GM18858 (cell line): Measurements from ENCODE around the gene MYRF.

Experiments used
- ATAC-seq: cut with Tn5 transposase; IDR thresholded peaks from one replicate; pipeline ENCODE4 v1.9.1; 2021; ENCODE audit not compliant: unreplicated experiment

The MYRF gene

DNA sequence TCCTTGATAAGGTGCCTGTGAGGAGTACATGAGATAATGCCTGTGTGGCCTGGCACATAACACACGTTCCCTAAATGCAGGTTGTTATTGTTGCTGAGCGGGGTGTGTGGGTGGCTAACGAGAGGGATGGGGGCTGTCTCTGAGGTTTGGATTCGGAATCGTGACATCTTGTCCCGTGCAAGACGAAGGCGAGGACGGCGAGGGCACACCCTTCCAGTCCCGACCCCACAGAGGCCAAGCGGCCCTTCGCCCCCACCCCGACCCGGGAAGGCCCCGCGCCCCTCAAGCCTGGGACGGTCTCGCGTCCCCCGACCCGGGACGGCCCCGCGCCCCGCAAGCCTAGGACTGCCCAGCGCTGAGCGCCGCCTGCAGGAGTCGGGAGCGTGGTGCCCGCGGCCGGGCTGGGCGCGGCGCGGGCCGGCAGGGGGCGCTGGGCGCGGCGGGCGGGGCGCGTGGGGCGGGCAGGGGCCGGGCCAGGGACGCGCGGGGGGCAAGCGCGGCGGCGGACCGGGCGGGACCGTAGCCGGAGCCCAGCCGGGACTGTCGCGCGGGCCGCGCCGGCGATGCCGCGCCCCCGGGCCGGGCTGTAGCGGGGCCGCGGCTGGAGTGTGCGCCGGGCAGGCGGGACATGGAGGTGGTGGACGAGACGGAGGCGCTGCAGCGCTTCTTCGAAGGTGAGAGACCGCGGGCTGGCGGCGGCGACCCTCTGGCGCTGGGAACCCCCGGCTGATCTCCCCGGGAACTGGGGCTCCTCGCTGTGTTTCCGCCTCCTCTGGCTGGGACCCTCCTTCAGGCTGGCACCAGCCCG is at the start of gene MYRF:
TSS of gene MYRF (plus strand) at position 520 of the 808 bp plus-strand sequence. CDS start at position 629, 109 bp downstream.
- ATAC-seq = no peak

DNA sequence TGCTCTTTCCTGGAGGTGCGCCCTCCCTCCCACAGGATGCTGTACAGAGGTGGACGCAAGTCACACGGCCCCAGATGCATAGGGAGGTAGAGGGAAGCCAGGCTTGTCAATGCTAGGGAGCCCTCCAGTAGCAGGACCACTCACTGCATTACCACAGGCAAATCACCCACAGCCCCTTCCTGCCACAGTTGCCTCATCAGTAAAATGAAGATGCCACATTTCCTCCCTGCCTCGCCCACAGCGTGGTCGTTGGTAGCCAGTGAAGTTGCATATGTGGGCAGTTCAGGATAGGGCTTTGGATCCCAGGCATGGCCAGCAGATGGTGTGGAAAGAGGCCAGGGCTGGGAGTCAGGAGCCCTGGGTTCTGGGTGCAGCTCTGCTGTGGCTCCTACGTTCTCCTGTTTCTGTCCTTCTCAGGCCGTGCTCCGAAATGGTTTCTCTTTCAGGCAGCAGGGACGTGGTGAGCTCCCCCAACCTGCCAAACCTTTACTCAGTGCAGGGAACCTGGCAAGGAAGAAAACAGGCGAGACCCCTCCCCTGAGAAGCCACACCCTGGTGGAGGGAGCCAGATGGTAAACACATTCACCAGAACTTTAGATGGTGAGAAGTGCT is 49.6 kb upstream of the MYRF start:
- no peak for ATAC-seq

DNA sequence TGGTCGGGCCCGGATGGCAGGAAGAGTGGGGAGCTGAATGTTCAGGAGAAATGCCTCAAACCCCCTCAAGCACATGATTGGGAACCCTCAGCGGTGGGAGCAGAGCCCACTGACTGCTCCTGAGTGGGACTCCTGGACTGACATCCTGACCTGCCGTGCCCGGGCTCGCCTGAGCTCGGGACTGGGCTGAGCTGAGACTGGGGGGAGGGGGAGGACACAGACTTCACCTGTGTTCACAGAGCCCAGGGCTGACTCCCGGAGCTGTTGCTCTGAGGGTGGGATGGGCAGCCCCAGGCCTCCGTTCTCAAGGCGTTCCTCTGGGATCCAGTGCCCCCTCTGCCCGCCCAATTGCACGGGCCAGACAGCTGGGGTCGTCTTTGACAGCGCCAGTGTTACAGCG is 47.6 kb upstream of the MYRF start:
- no peak for ATAC-seq

DNA sequence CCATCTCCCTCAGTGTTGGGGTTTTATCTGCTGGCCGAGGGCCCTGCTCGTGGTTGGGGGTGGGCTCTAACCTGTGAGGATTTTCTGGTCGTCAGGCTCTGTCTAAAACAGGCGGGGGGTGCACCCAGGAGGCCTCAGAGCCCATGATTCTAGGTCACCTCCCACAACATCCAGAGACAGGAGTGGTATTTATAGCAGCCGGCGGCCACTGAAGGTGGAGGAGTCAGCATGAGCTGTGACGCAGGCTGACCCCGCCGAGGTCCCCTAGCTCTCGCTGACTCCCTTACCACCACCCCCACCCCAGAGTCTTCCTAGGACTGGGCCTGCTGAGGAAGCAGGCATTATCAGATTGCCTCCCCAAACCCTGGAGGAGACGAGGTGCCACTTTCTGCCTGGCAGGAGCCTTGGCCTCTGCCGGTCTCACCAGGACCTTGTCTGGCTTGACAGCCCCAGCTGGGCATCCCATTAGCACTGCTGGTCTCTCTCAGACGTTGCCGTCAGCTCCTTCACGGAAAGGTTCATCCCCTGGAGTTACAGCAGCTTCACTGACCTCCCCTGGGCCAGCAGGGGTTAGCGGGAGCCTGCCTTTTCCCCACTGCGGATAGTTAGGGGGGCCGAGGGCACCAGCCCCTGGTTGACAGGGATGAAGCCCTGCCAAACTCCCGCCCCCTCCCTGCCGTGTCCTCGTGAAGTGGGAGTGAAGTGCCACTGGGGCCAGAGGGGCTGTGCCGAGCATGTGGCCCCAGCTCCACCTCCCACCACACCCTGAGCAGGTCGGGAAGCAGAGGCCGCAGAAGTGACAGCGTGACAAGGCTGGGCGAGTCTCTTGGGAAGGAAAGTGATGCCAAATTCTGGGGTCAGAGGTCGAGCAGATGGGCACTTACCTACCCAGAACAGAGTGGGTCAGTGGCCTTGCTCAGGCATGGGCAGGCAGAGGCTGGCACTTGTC is 45.7 kb upstream of the MYRF start:
- no peak for ATAC-seq

DNA sequence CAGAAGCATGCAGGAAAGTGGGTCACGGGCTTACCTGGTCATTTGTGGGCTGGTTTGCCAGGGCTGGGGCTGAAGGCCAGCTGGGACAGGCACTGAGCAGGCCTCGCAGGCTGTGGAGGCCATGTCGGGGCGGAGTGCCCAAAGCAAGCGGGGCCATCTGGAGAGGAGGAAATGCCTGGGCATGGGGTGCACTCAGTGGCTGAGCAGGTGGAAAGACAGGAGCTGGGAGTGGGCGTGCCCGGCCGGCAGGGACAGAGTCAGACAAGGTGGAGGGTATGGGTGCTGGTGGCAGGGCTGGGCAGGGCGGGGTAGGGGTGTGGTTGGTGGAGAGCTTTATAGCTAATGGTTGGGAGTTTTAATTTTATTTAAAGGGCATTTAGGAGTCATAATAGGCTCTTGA is 44.9 kb upstream of the MYRF start:
- ATAC-seq = no peak

DNA sequence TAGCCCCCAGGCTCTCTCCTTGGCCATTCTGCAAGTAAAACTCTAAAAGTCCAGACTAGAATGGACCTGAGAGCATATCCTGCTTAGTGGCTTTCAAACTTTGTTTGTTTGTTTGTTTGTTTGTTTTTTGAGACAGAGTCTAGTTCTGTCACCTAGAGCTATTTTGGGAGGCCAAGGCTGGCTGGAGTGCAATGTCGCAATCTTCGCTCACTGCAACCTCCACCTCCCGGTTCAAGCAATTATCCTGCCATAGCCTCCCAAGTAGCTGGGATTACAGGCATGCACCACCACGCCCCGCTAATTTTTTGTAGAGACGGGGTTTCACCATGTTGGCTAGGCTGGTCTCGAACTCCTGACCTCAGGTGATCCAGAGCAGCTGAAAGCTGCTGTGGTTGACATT is 43.3 kb upstream of the MYRF start:
- ATAC-seq = no peak

DNA sequence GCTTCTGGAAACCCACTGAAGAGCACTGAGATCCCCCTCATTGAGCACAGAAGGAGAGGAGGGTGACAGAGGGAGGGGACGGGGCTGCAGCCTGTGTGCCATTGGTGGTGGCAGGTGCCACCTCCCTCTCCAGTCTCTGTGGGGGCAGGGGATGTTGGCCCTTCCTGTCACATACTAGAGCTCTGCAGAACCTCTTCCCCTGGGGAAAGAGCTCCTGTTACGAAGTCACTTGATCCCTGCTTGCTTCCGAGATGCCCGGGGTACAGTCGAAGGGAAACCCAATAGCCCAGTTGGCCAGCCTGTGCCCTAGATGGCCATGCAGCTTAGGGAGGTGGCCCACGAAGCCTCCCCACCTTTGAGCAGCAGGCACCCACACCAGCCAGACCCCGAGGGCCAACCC is 42.9 kb upstream of the MYRF start:
- ATAC-seq = no peak

DNA sequence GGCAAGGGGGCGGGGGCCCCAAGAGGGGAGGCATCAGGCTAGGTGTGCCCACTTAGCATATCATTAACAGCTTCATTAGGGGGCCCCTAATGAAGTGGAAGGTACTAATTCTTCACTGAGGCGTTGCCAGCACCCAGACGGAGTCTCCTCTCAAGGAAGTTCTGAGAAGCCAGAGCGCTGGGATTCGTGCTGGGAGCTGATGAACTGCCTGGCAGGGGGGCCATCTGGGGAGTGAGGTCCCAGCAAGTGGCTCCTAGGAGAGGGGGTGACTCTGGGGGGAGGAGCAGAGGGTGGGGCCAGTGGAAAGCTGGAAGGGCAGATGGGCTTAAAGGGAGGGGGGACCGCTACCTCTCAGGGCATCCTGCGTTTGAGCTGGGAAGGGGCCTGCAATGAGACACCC is 42.4 kb upstream of the MYRF start:
- no peak for ATAC-seq

DNA sequence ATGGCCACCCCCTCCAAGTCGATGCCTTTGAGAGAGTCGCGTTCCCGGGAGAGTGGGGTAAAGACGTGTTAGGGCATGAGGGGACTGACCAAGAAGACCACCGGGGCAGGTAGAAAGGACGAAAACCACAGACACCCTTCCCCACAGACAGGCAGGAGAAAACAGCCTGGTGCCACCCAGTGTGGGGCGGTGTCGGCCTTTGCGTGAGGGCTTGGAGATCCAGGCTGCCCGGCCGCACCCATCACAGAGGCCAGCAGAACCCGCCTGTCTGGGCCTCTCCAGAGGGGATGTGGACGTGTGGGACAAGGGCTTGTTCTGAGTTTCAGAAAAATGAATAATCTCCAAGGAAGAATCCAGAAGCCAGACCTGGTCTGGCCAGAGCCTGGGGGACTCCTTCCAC is 41.4 kb upstream of the MYRF start:
- ATAC-seq = no peak

DNA sequence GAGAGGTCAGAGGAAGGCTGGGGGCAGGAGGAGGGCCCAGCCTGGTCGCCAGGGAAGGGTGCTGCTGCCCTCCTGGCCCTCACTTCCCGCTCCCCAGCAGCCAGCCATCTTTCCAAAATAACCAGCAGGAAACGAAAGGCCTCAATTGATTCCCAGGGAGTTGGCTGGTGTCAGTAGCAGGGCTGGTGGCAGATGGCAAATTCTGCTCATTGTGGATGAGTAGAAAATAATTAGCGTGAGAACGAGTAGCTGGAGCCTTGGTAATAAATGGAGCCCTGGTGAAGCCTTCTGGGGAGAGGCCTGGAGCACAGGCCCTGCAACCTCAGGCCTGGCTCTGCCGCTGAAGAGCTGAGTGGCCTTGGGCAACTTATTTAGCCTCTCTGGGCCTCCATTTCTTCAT is 40.9 kb upstream of the MYRF start:
- ATAC-seq = no peak

DNA sequence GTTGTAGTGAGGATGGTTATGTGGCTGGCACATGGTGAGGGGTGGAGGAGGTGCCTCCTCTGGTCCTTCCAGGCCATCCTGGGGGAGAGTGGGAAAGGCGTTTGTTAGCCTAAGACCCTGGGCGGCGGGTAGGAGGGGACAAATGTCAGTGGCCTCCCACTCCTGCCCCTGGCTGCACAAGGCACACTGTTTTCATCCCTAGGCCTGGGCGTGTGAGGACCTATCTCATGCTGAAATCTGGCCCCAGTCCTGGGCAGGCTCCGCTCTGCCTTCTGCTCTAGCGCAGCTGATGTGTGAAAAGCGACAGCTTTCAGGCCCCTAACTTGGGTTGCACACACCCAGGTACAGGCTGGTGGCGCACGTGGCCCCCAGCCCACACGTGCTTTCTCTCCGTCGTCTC is 40.1 kb upstream of the MYRF start:
- no peak for ATAC-seq

DNA sequence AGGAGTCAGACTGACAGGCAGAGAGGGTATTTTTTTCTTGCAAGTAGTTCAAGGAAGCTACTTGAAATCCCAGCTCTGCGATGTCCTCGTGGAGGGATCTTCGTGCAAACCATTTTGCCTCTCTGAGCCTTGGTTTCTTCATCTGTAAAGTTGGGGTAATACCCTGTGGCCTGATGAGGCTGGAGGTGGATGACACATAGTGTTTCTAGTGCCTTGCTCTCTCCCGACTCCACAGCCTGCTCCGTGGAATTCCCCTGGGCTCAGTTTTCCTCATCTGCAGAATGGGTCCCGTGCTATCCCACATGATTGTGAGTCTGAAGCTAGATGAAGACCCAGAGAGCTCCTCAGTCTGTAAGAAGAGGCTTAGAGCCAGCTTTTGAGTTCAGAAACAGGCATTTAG is 39.6 kb upstream of the MYRF start:
- ATAC-seq = no peak

DNA sequence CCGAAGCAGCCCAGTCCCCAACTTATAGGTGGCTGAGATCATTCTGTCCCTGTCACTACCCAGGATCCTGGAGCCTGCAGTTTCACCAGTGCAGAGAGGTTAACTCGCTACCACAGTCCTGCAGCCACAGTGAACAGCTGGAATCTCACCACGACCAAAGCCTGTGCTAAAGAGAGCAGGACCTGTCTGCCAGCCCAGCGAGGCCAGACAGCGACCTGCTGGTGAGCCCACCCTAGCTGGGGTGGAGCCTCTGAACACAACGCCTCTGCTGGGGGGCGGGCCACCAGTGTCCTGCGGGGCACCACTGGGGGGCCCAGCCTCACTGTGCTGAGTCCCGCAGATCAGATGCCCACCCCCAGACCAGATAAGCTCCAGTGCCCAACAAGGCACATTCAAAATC is 39.0 kb upstream of the MYRF start:
- no peak for ATAC-seq

DNA sequence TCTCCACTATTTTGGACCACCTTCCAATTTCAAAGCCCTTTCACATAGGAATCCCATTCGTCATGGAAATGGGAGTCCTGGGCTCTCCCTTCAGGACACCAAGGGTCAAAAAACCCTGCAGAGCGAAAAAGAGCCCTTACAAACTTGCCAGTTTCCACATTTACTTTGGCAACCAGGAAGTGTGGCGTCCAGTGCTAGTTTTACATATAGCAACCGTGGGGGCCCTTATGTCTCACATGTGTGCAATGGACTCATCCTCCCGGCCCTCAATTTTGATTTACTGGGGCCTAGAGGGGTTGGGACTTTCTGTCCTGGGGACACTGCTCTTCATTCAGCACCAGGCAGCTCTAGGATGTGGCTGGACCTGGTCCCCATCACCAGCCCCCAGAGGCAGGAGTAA is 38.5 kb upstream of the MYRF start:
- no peak for ATAC-seq

DNA sequence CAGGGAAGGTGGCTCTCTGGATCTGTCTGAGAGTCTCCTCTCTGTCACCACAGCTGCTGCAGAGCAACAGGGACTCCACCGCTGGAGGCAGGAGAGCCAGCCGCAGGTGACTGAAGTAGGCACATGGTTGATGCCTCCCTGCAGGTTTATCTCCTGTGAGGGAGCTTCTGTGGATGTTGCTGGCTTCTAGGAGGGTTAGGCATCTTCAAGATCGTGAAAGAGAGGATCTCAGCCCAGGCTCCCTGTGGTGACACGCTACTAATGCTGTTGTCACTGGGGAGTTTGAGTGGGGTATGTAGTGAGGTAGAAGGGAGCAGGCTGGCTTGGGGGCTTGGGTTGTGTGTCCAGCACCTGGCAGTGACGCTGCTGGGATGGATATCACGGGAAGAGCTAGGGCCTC is 38.1 kb upstream of the MYRF start:
- no peak for ATAC-seq

DNA sequence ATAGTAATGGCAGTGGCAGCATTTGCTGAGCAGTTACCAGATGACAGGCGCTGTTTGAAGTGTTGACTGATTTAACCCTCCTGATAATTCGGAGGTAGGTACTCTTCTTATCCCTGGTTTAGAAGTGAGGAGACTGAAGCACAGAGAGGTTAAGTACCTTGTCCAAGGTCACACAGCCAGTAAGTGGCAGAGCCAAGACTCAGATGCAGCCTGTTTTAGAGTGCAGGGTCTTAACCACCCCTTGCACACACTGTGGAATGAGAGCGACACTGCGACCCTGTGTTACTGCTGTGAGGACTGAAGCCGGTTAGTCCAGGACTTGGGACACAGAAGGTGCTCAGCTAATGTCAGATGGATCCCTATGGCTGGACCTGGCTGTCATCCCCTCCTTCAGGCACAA is 37.5 kb upstream of the MYRF start:
- no peak for ATAC-seq

DNA sequence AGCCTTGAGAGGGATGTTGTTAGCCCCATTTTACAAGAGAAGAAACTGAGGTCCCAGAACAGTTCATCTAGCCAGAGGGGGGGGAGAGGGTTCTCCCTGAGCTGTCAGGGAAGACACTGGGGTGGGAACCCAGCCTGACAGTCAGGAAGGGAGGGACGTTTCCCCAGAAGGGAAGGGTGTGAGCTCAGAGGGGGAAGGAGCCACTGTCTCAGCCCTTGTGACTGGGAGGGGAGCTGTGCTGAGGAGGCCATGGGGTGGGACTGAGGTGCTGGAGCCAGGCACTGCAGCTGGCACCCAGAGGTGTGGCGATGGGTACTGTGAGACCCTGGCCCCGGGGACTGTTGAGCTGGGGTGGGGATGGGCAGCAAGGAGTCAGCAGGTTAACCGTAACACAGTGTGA is 36.6 kb upstream of the MYRF start:
- no peak for ATAC-seq

DNA sequence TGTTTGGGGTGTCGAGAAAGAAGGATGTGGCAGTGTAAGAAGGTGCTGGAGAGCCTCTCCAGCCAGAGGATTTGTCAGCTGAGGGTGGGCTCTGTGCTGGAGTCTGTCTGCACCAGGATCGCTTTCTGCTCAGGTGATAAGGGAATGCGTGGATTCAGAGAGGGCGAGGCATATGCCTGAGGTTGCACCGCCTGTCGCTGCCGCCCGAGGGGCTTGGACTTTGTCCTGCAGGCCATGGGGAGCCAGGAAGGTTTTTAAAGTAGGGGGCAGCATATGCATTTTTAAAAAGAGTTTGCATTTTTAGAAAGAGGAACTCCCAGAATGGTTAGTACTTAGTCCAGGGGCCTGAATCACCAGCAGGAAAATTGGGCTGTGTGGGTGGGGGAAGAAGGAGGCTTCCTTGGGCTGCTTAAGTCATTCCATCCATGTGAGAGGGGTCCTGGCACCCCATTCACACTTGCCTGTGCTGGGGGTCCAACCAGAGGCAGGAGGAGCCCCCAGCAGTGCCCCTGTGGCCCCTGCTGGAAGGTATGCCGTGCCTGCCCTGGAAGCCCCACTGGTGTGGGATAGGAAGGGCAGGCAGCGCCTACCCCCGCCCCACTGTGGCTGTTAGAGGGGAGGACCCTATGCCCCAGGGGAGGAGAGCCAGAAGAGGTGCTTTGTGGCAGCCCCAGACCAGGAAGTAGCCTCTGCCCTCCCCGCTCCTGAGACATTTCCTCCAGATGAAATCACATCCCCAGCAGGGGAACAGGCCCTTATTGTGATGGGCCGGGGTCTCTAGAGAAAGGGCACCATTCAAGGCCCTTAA is 35.8 kb upstream of the MYRF start:
- no peak for ATAC-seq

DNA sequence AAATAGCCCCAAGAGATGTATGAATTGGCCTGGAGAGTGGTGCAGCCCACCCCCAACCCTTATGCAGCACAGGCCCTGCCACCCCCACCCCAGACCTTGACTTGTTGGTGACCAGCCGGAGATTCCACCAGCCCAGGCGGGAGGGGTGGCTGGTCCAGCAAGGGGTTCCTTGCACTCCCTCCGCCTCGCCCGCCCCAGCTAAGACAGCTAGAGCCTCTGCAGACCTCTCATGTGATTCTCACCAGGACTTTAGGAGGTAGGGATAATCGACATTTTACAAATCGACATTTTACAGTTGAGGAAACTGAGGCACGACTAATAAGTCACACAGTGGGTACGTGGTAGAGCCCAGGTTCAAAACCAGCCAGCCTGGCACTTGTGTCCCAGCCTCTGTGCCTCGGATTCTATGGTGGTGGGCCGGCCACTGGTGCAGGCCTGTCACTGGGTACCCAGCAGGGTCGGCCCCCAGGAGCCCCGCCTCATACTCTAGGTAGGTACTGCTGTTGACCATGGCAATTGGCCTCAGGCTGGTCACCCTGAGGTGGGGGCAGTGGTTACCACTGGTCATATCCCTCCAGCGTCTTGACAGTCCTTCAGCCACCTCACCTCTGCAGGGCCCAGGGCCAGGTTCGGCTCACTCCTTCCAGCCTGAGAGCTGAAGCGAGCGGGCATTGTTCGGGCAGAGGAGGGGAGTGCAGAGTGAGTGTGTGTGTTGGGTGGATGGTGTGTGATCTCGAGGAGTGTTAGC is 35.0 kb upstream of the MYRF start:
- ATAC-seq = no peak

DNA sequence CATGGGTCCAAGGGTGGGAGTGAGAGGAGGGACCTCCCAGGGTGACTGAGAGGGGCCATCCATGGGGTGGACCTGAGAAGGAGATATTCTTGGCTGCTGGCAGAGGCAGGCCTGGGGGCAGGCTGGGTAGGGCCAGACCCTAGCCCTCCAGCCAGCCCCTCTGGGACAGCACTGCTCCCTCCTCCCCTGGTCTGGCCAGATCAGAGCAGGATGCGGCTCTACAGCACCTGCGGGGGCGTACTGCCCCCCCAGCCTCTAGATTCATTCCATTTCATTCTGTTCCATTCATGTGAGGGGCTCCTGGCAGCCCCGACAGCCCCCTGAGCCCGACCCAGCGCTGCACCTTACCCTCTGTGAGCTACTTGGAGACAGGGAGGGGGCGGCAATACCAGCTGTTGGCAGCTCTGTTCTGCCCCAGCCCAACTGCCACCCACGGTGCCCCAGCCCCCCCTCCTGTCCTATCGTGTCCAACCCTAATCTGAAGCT is 34.3 kb upstream of the MYRF start:
- ATAC-seq = no peak
